NCI-H82 (cell line): ENCODE measurements around the gene IGFL2.

Experiments
- DNase-seq: peaks from one replicate; lab custom pipeline; 2025; lab: John Stamatoyannopoulos, UW

Gene IGFL2

DNA sequence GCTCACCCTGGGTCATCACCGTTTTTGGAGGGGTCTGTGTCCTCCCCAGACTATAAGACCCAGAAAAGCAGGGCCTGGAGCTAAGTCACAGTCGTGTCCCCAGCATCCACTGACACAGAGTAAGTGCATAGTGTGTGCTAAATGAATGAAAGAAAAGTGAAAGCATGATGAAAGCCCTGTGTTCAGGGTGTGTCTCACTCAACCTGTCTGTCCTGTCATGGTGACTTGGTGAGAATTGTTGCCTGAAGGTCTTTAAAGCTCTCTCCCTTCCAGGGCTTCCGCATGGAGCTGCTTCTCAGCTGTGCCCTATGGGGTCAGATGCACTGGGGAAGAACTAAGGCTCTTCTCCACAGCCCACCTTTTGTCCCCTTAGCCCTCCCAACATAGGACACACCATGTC lies 61.0 kb downstream of the IGFL2 start:
- DNase-seq: no peak

GRCh38 chr19:46209472-46209871 lies 61.4 kb downstream of the IGFL2 start:
- DNase-seq: no peak

DNA sequence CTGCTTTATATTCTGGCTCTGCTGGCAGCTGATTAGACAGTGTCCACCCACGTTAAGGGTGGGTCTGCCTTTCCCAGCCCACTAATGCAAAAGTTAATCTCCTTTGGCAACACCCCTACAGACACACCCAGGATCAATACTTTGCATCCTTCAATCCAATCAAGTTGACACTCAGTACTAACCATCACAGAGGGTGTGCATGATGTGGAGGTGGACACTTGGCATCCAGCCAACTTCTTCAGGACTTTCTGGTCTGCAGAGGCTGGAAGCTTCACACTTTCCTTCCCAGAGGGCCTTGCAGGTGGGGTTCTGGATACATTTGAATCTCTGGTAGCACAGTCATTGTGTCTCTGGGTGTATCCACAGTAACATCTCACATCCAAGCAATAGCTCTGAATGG lies 62.6 kb downstream of the IGFL2 start:
- DNase-seq: peak; percentile 36
